ENCODE data around the gene C17orf78.

- TF ChIP-seq REST (IDR thresholded peaks at IDR 0.05; ENCODE audit: insufficient read depth in 1 of 2, low read depth in 2 of 2, low read length in 2 of 2) (no peak), TAF1 (IDR thresholded peaks at IDR 0.05; ENCODE audit: borderline replicate concordance, insufficient read depth, low read length) (no peak)
Observed at GRCh38 chr17:37339321-37339720, 36.5 kb upstream of the C17orf78 start.
